Adrenal gland (tissue), 5 donors: ENCODE measurements around the gene GLDN.

ENCODE experiments used
- POLR2A ChIP-seq, 2 donors: fragments of 450-650 bp; IDR thresholded peaks; one replicate each; pipeline ENCODE4 v1.6.1; 2017; ENCODE audit warnings: antibody characterized with exemption in 2 of 2, mild to moderate bottlenecking in 2 of 2, moderate library complexity in 1 of 2
- TF ChIP-seq, protein P1 (sequence below), 6 experiments: fragments of 450-650 bp in 4 of 6; fragments of 200-600 bp in 2 of 6; sonication (generic) in 1 of 6; IDR thresholded peaks; 1 replicate in 5 of 6; 2 replicates in 1 of 6; pipeline versions ENCODE4 v1.5.1 to v1.8.0; 2016 to 2021; ENCODE audit warnings: antibody characterized with exemption in 6 of 6, mild to moderate bottlenecking in 2 of 6, moderate library complexity in 1 of 6
- donor health status: DM: no; HTN: no; CAD: no.

DNA sequence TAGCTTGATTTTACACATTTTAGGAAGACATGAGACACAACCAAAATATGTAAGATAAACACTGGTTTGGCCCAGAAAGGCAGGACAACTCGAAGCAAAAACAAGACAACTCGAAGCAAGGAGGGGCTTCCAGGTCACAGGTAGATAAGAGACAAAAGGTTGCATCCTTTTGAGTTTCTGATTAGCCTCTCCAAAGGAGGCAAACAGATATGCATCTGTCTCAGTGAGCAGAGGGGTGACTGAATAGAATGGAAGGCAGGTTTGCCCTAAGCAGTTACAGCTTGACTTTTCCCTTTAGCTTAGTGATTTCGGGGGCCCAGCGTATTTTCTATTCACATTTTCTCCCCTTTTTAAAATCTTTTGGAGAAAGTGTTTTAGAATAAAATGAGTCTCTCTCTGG, 74.7 kb downstream of the GLDN start:
- TF ChIP-seq, protein P1, sequence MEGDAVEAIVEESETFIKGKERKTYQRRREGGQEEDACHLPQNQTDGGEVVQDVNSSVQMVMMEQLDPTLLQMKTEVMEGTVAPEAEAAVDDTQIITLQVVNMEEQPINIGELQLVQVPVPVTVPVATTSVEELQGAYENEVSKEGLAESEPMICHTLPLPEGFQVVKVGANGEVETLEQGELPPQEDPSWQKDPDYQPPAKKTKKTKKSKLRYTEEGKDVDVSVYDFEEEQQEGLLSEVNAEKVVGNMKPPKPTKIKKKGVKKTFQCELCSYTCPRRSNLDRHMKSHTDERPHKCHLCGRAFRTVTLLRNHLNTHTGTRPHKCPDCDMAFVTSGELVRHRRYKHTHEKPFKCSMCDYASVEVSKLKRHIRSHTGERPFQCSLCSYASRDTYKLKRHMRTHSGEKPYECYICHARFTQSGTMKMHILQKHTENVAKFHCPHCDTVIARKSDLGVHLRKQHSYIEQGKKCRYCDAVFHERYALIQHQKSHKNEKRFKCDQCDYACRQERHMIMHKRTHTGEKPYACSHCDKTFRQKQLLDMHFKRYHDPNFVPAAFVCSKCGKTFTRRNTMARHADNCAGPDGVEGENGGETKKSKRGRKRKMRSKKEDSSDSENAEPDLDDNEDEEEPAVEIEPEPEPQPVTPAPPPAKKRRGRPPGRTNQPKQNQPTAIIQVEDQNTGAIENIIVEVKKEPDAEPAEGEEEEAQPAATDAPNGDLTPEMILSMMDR (IDR thresholded peaks at IDR 0.05), result no peak
- no peak for TF ChIP-seq POLR2A (IDR thresholded peaks at IDR 0.05)
